ENCODE data around the gene IL7R.

- TF ChIP-seq EZH2 (IDR thresholded peaks at IDR 0.05; ENCODE audit: low read length, missing control alignments) (no peak), CTCF (conservative IDR thresholded peaks at IDR 0.05 in 1 of 2, IDR thresholded peaks at IDR 0.05 in 1 of 2; ENCODE audit: low read depth in 1 of 2, low read length in 2 of 2) (no peak)
Observed at GRCh38 chr5:35879096-35879495, 22.4 kb downstream of the IL7R start.
